Astrocyte (in vitro differentiated cells and primary cell): ENCODE measurements around the gene LRIT3. TPM values are rescaled to one million over a fixed set of nuclear protein-coding genes. Genes with fewer than 3 reads are reported as not detected.

ENCODE experiments used
- DNase-seq: peaks from one replicate; pipeline ENCODE4 v3.0.0-alpha.2; 2010; ENCODE audit warnings: low read depth
- FAIRE-seq: peaks from 2 replicates; lab custom pipeline; 2011; peaks lifted over from hg19 to GRCh38; lab: Jason Lieb, UNC
- H2AFZ ChIP-seq: 2 replicates; pipeline ENCODE4 v1.6.0; 2012; ENCODE audit warnings: low read depth, low read length, inconsistent platforms
- H3K27ac ChIP-seq: 2 replicates; pipeline ENCODE4 v1.5.1; 2011; ENCODE audit warnings: low read depth, low read length, inconsistent platforms
- H3K27me3 ChIP-seq: 2 replicates; pipeline ENCODE4 v1.6.0; 2011; ENCODE audit warnings: low read length, inconsistent platforms; ENCODE audit not compliant: insufficient read depth
- H3K36me3 ChIP-seq: 2 replicates; pipeline ENCODE4 v1.5.1; 2011; ENCODE audit warnings: low read length, inconsistent platforms; ENCODE audit not compliant: insufficient read depth
- H3K4me1 ChIP-seq: 2 replicates; pipeline ENCODE4 v1.5.1; 2011; ENCODE audit warnings: low read length, inconsistent platforms; ENCODE audit not compliant: insufficient read depth
- H3K4me2 ChIP-seq: 2 replicates; pipeline ENCODE4 v1.6.0; 2012; ENCODE audit warnings: low read length, inconsistent platforms
- H3K4me3 ChIP-seq: 2 replicates; pipeline ENCODE4 v1.5.1; 2011; ENCODE audit warnings: low read depth, mild to moderate bottlenecking, low read length, inconsistent platforms; ENCODE audit not compliant: insufficient read depth
- H3K79me2 ChIP-seq: 2 replicates; pipeline ENCODE4 v1.6.0; 2012; ENCODE audit warnings: mild to moderate bottlenecking, low read length, inconsistent platforms; ENCODE audit not compliant: insufficient read depth
- H3K9ac ChIP-seq: 2 replicates; pipeline ENCODE4 v1.6.0; 2012; ENCODE audit warnings: mild to moderate bottlenecking, low read length, inconsistent platforms
- H3K9me3 ChIP-seq: 2 replicates; pipeline ENCODE4 v1.5.1; 2012; ENCODE audit warnings: low read depth, mild to moderate bottlenecking, low read length, inconsistent platforms; ENCODE audit not compliant: insufficient read depth
- H4K20me1 ChIP-seq: 2 replicates; pipeline ENCODE4 v1.6.0; 2012; ENCODE audit warnings: low read length, inconsistent platforms; ENCODE audit not compliant: insufficient read depth
- H3K27ac Mint-ChIP-seq: one replicate; pipeline ENCODE4 v1.8.0; 2021; ENCODE audit warnings: mild to moderate bottlenecking, mixed read lengths; ENCODE audit not compliant: unreplicated experiment
- H3K27me3 Mint-ChIP-seq: one replicate; pipeline ENCODE4 v1.8.0; 2021; ENCODE audit warnings: low read depth, mixed read lengths; ENCODE audit not compliant: unreplicated experiment
- H3K36me3 Mint-ChIP-seq: one replicate; pipeline ENCODE4 v1.8.0; 2021; ENCODE audit warnings: low read depth, mixed read lengths; ENCODE audit not compliant: unreplicated experiment
- H3K4me1 Mint-ChIP-seq: one replicate; pipeline ENCODE4 v1.8.0; 2021; ENCODE audit warnings: low read depth, mixed read lengths; ENCODE audit not compliant: unreplicated experiment
- H3K4me3 Mint-ChIP-seq: one replicate; pipeline ENCODE4 v1.8.0; 2021; ENCODE audit warnings: mild to moderate bottlenecking, moderate library complexity, mixed read lengths; ENCODE audit not compliant: unreplicated experiment
- H3K9me3 Mint-ChIP-seq: one replicate; pipeline ENCODE4 v1.8.0; 2021; ENCODE audit warnings: mild to moderate bottlenecking, mixed read lengths; ENCODE audit not compliant: unreplicated experiment
- EZH2 ChIP-seq: IDR thresholded peaks from 2 replicates; pipeline ENCODE4 v1.6.1; 2012; ENCODE audit warnings: mild to moderate bottlenecking, low read length, inconsistent platforms; ENCODE audit not compliant: insufficient read depth
- total RNA-seq: library from RNA; stranded (reverse); gene quantifications from 2 replicates; pipeline ENCODE4 v1.2.1, GENCODE V29; 2021
- TF ChIP-seq, protein P1 (sequence below): IDR thresholded peaks from 2 replicates; pipeline ENCODE4 v1.5.1; 2011; ENCODE audit warnings: low read depth, mild to moderate bottlenecking, inconsistent platforms, low read length, moderate library complexity; ENCODE audit not compliant: insufficient read depth

The LRIT3 gene
- total RNA-seq, 1 donor from 2014 or later, result 0.11 TPM

GRCh38 chr4:109921384-109921808 is 73.5 kb downstream of the LRIT3 start:
- H3K4me3 ChIP-seq, result no peak overlapping the region
- H3K4me2 ChIP-seq, result peak overlapping the region; percentile 21
- Mint-ChIP-seq H3K27me3 (no peaks in the 10 kb centered on the region), H3K27ac (peak overlapping the region; percentile 43), H3K9me3 (no peaks in the 10 kb centered on the region), H3K36me3 (no peaks in the 10 kb centered on the region), H3K4me1 (peaks cover 21% of the 10 kb centered on the region), H3K4me3 (no peak overlapping the region)
- H2AFZ ChIP-seq, result no peak overlapping the region
- peaks cover 12% of the 10 kb centered on the region for H3K4me1 ChIP-seq
- no peaks in the 10 kb centered on the region for H4K20me1 ChIP-seq
- no peak for TF ChIP-seq EZH2
- TF ChIP-seq, protein P1, sequence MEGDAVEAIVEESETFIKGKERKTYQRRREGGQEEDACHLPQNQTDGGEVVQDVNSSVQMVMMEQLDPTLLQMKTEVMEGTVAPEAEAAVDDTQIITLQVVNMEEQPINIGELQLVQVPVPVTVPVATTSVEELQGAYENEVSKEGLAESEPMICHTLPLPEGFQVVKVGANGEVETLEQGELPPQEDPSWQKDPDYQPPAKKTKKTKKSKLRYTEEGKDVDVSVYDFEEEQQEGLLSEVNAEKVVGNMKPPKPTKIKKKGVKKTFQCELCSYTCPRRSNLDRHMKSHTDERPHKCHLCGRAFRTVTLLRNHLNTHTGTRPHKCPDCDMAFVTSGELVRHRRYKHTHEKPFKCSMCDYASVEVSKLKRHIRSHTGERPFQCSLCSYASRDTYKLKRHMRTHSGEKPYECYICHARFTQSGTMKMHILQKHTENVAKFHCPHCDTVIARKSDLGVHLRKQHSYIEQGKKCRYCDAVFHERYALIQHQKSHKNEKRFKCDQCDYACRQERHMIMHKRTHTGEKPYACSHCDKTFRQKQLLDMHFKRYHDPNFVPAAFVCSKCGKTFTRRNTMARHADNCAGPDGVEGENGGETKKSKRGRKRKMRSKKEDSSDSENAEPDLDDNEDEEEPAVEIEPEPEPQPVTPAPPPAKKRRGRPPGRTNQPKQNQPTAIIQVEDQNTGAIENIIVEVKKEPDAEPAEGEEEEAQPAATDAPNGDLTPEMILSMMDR, result no peak
- H3K27ac ChIP-seq, result peak overlapping the region; percentile 76
- FAIRE-seq (peak; percentile 90), DNase-seq (peak; percentile 99)
- H3K27me3 ChIP-seq, result no peaks in the 10 kb centered on the region
- no peaks in the 10 kb centered on the region for H3K36me3 ChIP-seq
- no peaks in the 10 kb centered on the region for H3K79me2 ChIP-seq
- H3K9me3 ChIP-seq, result no peaks in the 10 kb centered on the region
- peak overlapping the region; percentile 54 for H3K9ac ChIP-seq

Other genes starting within 250 kb of the LRIT3 start
- gene CASP6, start 144.7 kb upstream of the LRIT3 start, total RNA-seq, result 20.6 and 25.2 TPM in 2 replicates
- 17.8 and 22.5 TPM in 2 replicates for gene PLA2G12A, start 118.0 kb upstream of the LRIT3 start, total RNA-seq
- not detected in 2 replicates for gene CFI, start 46.1 kb upstream of the LRIT3 start, total RNA-seq
- 20.5 and 26.5 TPM in 2 replicates for gene GAR1, start 32.3 kb upstream of the LRIT3 start, total RNA-seq
- 0.25 TPM in 1 of 2 replicates, not detected in the other for gene RRH, start 20.1 kb upstream of the LRIT3 start, total RNA-seq
- 22.9 and 25.1 TPM in 2 replicates for gene EGF, start 64.8 kb downstream of the LRIT3 start, total RNA-seq